ENCODE data around the gene IL4I1.

IL4I1 gene

DNA sequence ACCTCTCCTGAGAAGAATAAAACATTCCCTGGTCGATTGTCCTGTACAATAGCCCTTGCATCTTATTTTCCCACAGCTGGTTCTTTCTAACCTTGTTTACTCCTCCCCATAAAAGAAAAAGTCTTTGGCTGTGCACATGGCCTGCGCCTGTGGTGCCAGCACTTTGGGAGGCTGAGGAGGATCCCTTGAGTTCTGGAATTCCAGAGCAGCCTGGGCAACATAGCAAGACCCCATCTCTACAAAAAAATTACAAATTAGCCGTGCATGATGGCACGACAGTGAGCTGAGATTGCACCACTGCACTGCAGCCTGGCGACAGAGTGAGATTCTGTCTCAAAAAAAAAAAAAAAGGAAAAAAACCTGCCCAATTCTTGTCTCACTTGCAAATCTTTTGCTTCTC lies 39.9 kb upstream of the IL4I1 start:
- H3K27ac ChIP-seq = peak overlapping the region; percentile 18; the same call in 1 of the 2 replicates
- TF ChIP-seq, protein P1, sequence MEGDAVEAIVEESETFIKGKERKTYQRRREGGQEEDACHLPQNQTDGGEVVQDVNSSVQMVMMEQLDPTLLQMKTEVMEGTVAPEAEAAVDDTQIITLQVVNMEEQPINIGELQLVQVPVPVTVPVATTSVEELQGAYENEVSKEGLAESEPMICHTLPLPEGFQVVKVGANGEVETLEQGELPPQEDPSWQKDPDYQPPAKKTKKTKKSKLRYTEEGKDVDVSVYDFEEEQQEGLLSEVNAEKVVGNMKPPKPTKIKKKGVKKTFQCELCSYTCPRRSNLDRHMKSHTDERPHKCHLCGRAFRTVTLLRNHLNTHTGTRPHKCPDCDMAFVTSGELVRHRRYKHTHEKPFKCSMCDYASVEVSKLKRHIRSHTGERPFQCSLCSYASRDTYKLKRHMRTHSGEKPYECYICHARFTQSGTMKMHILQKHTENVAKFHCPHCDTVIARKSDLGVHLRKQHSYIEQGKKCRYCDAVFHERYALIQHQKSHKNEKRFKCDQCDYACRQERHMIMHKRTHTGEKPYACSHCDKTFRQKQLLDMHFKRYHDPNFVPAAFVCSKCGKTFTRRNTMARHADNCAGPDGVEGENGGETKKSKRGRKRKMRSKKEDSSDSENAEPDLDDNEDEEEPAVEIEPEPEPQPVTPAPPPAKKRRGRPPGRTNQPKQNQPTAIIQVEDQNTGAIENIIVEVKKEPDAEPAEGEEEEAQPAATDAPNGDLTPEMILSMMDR (IDR thresholded peaks at IDR 0.05) = no peak
- TF ChIP-seq ZFX (IDR thresholded peaks at IDR 0.05; ENCODE audit: borderline replicate concordance) = no peak

DNA sequence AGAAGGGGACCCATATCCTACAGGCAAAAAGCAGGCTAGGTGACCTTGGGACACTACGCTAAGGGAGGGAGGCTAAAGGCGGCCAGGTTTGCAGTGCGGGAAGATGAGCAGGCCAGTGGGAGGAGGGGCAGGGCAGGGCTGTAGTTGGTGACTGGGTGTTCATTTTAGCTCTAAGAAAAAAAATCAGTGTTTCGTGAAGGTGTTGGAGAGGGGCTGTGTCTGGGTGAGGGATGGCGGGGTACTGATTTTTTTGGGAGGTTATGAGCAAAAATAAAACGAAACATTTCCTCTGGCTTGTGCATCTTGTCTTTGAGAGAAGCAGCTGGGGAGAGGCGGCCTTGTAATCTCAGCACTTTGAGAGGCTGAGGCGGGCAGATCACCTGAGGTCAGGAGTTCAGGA lies 37.0 kb upstream of the IL4I1 start:
- TF ChIP-seq, protein P1 (IDR thresholded peaks at IDR 0.05) = no peak
- TF ChIP-seq ZFX (IDR thresholded peaks at IDR 0.05; ENCODE audit: borderline replicate concordance) = no peak
- no peak overlapping the region for H3K27ac ChIP-seq

DNA sequence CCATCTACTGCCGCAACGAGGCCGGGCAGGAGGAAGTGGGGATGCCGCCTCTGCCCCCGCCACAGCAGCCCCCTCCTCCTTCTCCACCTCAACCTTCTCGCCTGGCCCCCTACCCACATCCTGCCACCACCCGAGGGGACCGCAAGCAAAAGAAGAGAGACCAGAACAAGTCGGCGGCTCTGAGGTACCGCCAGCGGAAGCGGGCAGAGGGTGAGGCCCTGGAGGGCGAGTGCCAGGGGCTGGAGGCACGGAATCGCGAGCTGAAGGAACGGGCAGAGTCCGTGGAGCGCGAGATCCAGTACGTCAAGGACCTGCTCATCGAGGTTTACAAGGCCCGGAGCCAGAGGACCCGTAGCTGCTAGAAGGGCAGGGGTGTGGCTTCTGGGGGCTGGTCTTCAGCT lies 36.0 kb upstream of the IL4I1 start:
- no peak overlapping the region for H3K27ac ChIP-seq
- TF ChIP-seq ZFX (IDR thresholded peaks at IDR 0.05; ENCODE audit: borderline replicate concordance) = no peak
- TF ChIP-seq, protein P1 (IDR thresholded peaks at IDR 0.05) = no peak

DNA sequence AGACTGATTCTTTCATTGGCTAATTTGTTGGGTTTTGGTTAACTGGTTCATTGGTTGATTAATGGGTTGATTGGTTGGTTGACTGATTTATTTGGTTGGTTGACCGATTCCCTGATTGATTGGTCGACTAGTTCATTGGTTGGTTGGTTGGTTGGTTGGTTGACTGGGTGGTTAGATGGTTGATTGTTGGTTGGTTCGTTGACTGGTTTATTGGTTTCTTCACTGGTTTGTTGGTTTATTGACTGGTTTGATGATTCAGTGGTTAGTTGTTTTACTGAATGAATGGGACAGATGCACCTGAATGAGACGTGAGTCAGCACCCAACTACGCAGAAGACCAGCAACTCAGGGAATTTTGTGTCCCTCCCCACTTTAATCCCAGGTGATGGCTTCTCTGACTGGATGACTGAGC lies 35.4 kb upstream of the IL4I1 start:
- H3K27ac ChIP-seq = no peak overlapping the region
- no peak for TF ChIP-seq ZFX (IDR thresholded peaks at IDR 0.05; ENCODE audit: borderline replicate concordance)
- TF ChIP-seq, protein P1 (IDR thresholded peaks at IDR 0.05) = no peak

DNA sequence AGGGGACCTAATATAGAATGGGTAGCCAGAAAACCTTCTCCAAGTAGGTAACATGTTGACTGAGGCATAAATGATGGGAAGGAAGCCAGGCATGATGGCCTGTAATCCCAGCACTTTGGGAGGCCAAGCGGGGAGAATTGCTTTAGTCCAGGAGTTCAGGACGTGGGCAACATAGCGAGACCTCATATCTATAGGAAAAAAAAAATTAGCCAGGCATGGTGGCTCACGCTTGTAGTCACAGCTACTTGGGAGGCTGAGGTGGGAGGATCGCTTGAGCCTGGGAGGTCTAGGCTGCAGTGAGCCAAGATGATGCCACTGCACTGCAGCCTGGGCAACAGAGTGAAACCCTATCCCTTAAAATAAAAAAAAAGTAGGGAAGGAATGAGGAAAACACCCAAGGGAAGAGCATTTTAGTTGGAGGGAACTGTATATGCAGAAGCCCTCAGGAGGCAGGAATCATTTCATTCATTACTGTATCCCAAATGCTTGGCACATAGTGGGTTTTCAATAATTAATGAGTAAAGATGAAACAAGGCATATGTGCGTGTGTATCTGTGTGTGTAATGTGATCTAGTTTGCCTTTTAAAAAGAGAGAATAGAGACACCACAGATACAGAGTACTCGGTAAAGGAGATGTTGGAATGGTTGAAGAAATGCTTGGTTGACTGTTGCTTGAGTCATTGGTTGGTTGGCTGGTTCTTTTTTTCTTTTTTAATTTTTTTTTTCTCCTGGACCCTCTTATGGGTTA lies 34.8 kb upstream of the IL4I1 start:
- peak overlapping the region; percentile 96 for H3K27ac ChIP-seq
- TF ChIP-seq, protein P1 (IDR thresholded peaks at IDR 0.05) = no peak
- no peak for TF ChIP-seq ZFX (IDR thresholded peaks at IDR 0.05; ENCODE audit: borderline replicate concordance)

DNA sequence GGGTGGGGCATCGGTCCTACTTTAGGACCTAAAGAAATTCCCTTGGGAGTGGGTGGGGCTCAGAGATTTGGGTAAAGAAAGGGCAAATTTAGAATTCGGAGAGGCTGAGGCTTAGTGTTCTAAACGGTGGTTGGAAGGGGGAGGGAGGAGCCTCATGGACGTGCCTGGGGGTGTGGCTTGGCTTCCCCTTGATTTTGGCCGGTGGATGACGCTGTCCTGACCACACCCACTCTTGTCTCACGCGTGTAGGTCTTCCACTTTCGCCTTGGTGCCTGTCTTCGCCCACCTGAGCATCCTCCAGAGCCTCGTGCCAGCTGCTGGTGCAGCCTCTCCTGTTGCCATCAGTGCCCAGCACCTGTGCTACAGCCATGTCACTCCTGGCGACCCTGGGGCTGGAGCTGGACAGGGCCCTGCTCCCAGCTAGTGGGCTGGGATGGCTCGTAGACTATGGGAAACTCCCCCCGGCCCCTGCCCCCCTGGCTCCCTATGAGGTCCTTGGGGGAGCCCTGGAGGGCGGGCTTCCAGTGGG lies 33.9 kb upstream of the IL4I1 start:
- peak overlapping the region; percentile 96 for H3K27ac ChIP-seq
- TF ChIP-seq, protein P1 (IDR thresholded peaks at IDR 0.05) = no peak
- TF ChIP-seq ZFX (IDR thresholded peaks at IDR 0.05; ENCODE audit: borderline replicate concordance) = no peak

Data from 22Rv1 (cell line).